RWPE1 (cell line): Measurements from ENCODE around the gene SKA2.
"Not testable (repeated sequence)": the region's sequence is repeated elsewhere in the genome, so short reads cannot be mapped to it uniquely, and the experiment has no call there.

ENCODE experiments used
- CTCF ChIA-PET: fragments of 350-600 bp; sonication (Branson Sonifier 250); formaldehyde crosslinking; extraction: SDS; loops from one replicate; lab custom pipeline; 2021; lab: Yijun Ruan, JAX
- POLR2A ChIA-PET: fragments of 400-600 bp; formaldehyde crosslinking; extraction: SDS; loops from one replicate; lab custom pipeline; 2020; ENCODE audit warnings: antibody characterized with exemption; ENCODE audit not compliant: low non-redundant PET; lab: Yijun Ruan, JAX
- DNase-seq: peaks from one replicate; pipeline ENCODE4 v3.0.0; 2012; ENCODE audit warnings: low spot score
- H3K27ac ChIP-seq: fragments of 450-650 bp; 2 replicates; pipeline ENCODE4 v1.5.1; 2017
- TF ChIP-seq, protein P1 (sequence below): fragments of 450-650 bp; conservative IDR thresholded peaks from 2 replicates; pipeline ENCODE4 v1.5.1; 2017; ENCODE audit warnings: low read depth, mild to moderate bottlenecking

The SKA2 gene

DNA sequence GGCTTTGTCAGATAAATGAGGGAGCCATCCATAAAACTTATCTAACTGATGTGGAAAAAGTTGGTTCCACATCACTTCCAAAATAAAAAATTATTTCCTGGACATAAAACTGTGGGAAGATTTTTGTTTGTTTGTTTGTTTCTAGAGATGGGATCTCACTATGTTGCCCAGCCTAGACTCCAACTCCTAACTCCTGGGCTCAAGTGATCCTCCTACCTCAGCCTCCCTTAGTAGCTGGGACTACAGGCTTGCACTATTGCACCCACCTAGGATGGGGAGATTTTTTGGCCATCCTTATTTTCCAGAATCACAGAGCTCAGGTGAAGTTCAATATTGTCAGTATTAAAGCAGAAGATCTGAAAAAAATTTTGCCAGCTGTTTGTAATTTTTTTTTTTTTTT lies 31.0 kb upstream of the SKA2 start:
- no peak overlapping the region for H3K27ac ChIP-seq
- POLR2A ChIA-PET: no interaction called here
- no peak for DNase-seq
- TF ChIP-seq, protein P1, sequence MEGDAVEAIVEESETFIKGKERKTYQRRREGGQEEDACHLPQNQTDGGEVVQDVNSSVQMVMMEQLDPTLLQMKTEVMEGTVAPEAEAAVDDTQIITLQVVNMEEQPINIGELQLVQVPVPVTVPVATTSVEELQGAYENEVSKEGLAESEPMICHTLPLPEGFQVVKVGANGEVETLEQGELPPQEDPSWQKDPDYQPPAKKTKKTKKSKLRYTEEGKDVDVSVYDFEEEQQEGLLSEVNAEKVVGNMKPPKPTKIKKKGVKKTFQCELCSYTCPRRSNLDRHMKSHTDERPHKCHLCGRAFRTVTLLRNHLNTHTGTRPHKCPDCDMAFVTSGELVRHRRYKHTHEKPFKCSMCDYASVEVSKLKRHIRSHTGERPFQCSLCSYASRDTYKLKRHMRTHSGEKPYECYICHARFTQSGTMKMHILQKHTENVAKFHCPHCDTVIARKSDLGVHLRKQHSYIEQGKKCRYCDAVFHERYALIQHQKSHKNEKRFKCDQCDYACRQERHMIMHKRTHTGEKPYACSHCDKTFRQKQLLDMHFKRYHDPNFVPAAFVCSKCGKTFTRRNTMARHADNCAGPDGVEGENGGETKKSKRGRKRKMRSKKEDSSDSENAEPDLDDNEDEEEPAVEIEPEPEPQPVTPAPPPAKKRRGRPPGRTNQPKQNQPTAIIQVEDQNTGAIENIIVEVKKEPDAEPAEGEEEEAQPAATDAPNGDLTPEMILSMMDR: no peak
- CTCF ChIA-PET: no interaction called here

DNA sequence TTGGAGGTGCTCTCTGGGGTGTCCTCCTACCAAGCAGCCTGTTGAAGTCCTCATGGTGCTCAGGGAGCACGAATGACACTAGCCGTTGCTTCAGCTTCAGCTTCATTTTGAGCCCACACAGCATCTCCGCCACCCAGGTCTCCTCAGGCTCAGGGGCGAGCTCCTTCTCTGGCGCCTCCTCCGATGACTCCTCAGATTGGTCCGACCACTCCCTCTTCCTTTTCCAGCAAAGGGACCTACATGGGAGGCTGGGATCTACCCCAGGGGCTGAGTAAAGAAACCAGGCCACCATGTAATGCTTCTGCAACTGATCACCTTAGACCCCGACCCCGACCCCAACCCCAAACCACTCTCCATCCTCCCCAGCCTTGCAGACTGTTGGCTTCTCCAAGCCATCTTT lies 26.5 kb upstream of the SKA2 start:
- TF ChIP-seq, protein P1: no peak
- no peak overlapping the region for H3K27ac ChIP-seq
- DNase-seq: no peak
- POLR2A ChIA-PET: no interaction called here
- CTCF ChIA-PET: no interaction called here

DNA sequence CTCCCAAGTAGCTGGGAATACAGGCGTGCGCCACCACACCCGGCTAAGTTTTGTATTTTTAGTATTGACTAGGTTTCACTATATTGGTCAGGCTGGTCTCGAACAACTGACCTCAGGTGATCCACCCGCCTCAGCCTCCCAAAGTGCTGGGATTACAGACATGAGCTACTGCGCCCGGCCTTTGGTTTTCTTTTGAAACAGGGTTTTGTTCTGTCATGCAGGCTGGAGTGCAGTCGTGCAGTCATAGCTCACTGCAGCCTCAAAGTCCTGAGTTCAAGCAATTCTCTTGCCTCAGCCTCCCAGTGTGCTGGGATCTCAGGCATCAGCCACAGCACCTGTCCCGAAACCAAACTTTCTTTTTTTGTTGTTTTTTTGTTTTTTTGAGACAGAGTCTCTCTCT lies 25.6 kb upstream of the SKA2 start:
- POLR2A ChIA-PET: no interaction called here
- CTCF ChIA-PET: no interaction called here
- H3K27ac ChIP-seq: no peak overlapping the region
- TF ChIP-seq, protein P1: no peak
- no peak for DNase-seq

DNA sequence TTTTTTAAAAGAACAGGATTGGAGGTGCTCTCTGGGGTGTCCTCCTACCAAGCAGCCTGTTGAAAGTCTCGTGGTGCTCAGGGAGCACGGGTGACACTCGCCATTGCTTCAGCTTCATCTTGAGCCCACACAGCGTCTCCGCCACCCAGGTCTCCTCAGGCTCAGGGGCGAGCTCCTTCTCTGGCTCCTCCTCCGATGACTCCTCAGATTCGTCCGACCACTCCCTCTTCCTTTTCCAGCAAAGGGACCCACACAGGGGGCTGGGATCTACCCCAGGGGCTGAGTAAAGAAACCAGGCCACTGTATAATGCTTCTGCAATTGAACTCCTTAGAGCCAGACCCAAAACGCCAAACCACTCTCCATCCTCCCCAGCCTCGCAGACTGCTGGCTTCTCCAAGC lies 24.6 kb upstream of the SKA2 start:
- H3K27ac ChIP-seq: peak overlapping the region; percentile 15; the same call in 1 of the 2 replicates
- POLR2A ChIA-PET, DNase-seq: not testable (repeated sequence)
- CTCF ChIA-PET: interaction anchor here (1.3 kb wide), 1 partner anchor 21 kb away, joined by 3 read pairs; no protein-coding TSS in a partner anchor

- ChIA-PET CTCF (interaction anchor here (1.3 kb wide), 1 partner anchor 20 kb away, joined by 3 read pairs; no protein-coding TSS in a partner anchor), POLR2A (interaction anchor here (0.7 kb wide), 1 partner anchor 504 kb away, joined by 4 read pairs; no protein-coding TSS in a partner anchor)
- no peak for DNase-seq
- TF ChIP-seq, protein P1: no peak
- peak overlapping the region; percentile 15 for H3K27ac ChIP-seq
Measured at GRCh38 chr17:59178266-59178985, 23.4 kb upstream of the SKA2 start.

DNA sequence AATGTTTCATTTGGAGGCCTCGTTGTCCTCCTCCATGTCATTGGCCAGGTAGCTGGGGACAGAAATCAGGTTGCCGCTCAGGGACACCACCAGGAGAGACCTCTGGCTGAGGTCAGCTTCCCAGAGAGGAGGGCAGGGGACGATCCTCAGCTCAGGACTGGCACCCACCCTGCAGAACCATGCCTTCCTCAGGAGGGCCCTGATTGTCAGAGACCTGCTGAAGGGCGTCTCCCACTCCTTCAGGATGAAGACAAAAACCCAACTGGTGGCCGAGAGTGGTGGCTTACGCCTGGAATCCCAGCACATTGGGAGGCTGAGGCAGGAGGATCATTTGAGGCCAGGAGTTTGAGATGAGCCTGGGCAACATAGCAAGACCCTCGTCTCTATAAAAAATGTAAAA lies 20.1 kb upstream of the SKA2 start:
- CTCF ChIA-PET: no interaction called here
- no peak overlapping the region for H3K27ac ChIP-seq
- TF ChIP-seq, protein P1: no peak
- POLR2A ChIA-PET: no interaction called here
- DNase-seq: no peak

GRCh38 chr17:59174671-59175070 lies 19.7 kb upstream of the SKA2 start:
- TF ChIP-seq, protein P1: no peak
- no peak for DNase-seq
- CTCF ChIA-PET: no interaction called here
- POLR2A ChIA-PET: no interaction called here
- no peak overlapping the region for H3K27ac ChIP-seq
